ENCODE data around the gene CPT2. TPM values are rescaled to one million over a fixed set of nuclear protein-coding genes. Genes with fewer than 3 reads are reported as not detected.

CPT2 gene
- 8.7 TPM in 2 replicates for total RNA-seq

DNA sequence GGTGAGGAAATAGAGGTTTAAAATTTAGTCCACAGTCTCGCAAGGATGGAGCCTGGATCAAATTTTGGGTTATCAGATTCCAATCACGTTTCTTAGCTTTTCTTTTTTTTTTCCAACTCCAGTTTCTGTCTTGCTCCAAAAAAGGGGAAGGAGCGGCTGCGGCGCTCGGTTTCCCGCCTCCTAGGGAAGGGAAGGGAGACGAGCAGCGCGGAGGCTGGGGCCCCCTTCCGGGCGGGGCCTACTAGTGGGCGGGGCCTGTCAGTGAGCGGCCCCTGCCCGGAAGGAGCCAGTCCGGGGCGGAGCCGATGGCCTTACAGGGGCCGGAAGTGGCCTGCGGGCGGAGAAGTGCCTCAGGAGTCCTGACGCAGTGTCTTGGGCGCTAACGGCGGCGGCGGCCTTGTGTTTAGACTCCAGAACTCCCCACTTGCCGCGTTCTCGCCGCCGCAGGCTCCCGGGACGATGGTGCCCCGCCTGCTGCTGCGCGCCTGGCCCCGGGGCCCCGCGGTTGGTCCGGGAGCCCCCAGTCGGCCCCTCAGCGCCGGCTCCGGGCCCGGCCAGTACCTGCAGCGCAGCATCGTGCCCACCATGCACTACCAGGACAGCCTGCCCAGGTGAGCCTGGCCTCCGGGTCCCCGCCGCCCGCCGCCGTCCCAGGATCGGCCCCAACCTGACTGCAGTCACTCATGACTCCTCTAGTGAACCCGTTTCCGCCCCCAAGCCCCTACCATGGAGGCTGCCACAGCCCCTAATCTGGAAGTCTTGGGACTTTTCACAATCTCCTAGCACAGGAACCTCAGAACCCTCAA lies at the start of gene CPT2:
Gene CPT2, plus strand, starts transcription at position 340 of the 806 bp plus-strand sequence. Its CDS starts 120 bp downstream, at position 460.
- peak; percentile 74 to 88 for DNase-seq (ENCODE audit: low read depth in 2 of 2)

DNA sequence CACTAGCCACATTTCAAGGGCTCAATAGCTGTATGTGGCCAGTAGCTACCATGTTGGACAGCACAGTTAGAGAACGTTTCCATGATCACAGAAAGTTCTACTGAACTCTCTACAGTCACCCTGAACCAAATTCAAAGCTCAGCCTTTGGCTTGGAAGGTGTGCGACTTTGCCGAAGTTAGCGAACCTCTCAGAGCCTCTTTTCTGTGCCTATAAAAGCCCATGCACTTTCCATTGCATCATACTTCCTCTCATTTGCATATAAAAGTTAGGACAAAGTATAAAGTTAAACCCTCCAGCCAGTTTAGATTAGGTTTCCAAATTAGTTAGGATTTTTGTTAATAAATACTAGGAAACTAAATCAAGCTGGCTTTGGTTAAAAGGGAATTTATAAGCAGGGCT lies 49.5 kb upstream of the CPT2 start:
- no peak for DNase-seq (ENCODE audit: low read depth in 2 of 2)

- peak in 1 of 2 donors; percentile 39 for DNase-seq (ENCODE audit: low read depth in 2 of 2)
Measured at GRCh38 chr1:53148123-53148522, 48.5 kb upstream of the CPT2 start.

DNA sequence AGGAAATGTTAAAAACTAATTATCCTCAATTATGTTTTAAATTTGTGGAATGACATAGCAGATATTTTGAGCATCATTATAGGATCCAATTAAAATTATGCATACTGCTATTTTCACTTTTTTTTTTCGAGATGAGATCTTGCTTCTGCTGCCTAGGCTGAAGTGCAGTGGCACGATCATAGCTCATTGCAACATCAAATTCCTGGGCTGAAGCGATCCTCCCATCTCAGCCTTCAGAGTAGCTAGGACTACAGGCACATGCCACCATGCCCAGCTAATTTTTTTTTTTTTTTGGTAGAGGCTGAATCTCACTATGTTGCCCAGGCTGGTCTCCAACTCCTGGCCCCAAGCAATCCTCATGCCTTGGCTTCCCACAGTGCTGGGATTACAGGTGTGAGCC lies 42.9 kb upstream of the CPT2 start:
- DNase-seq (ENCODE audit: low read depth in 2 of 2), result no peak

GRCh38 chr1:53154859-53155438 lies 41.7 kb upstream of the CPT2 start:
- no peak for DNase-seq (ENCODE audit: low read depth in 2 of 2)

DNA sequence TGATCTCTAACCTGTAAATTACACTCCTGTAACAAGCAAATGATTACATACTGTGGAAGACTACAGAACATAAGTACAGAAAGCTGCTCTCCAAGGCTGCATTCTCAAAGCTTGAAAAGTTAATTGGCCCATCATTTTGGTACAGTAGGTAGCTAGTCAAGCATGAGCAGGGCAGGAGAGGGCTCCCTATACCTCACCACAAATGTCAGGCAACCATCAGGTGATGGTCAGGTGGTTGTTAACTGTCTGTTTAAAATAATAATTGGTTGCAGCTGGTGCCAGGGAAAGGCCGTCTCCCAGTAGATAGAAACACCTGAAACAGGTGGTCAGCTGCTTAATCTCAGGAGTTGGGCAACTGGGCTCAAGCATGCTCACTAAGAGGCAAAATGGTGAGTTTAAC lies 41.1 kb upstream of the CPT2 start:
- DNase-seq (ENCODE audit: low read depth in 2 of 2), result no peak

GRCh38 chr1:53155945-53156344 lies 40.7 kb upstream of the CPT2 start:
- no peak for DNase-seq (ENCODE audit: low read depth in 2 of 2)

DNA sequence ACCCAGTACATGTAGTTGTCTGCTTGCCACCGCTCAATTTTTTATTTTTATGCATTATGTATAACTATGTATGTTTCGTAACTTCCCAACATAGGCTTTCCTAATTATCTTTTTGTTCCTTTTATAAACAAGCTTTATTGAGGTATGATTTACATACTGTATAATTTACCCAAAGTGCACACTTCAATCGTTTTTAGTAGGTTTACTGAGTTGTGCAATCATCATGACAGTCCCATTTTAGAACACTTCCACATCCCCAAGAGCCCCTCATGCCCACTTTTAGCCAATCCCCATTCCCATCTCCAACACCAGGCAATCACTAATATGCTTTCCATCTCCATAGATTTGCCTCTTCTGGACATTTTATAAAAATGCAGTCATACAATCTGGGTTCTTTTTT lies 39.8 kb upstream of the CPT2 start:
- DNase-seq (ENCODE audit: low read depth in 2 of 2), result no peak

DNA sequence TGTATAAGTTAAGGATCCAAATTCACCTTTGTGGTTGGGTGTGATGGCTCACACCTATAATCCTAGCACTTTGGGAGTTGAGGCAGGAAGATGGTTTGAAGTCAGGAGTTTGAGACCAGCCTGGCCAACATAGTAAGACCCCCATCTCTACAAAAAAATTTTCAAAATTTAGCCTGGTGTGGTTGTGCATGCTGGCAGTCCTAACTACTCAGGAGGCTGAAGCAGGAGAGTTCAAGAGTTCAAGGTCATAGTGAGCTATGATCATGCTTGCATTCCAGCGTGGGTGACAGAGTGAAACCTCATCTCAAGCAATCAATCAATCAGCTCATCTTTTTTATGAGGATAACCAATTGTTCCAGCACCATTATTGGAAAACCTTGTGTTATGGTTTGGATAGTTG lies 37.7 kb upstream of the CPT2 start:
- no peak for DNase-seq (ENCODE audit: low read depth in 2 of 2)

- DNase-seq (ENCODE audit: low read depth in 2 of 2), result no peak
Measured at GRCh38 chr1:53160924-53161378, 35.7 kb upstream of the CPT2 start.

- no peak for DNase-seq (ENCODE audit: low read depth in 2 of 2)
Measured at GRCh38 chr1:53162621-53163020, 34.0 kb upstream of the CPT2 start.

GRCh38 chr1:53163291-53163768 lies 33.3 kb upstream of the CPT2 start:
- DNase-seq (ENCODE audit: low read depth in 2 of 2), result no peak

GRCh38 chr1:53165408-53165961 lies 31.1 kb upstream of the CPT2 start:
- no peak for DNase-seq (ENCODE audit: low read depth in 2 of 2)

DNA sequence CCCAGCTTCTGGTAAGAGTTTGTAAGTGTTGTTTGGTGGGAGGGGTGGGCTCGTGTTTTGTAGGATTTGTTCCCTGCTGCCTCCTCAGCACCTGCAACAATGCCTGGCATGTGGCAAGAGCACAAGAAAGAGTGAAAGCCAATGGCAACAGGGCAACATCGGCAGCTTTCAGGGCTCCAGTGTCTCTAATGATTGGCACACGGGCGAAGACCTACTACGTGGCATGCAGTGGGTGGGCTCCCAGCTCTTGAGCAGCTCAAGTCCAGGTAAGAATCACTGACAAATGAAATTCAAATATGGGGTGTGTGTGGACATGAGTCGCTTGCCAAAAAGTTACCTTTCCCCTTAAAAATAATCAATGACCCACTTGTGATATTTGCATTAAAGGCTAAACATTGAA lies 30.3 kb upstream of the CPT2 start:
- DNase-seq (ENCODE audit: low read depth in 2 of 2), result no peak

- DNase-seq (ENCODE audit: low read depth in 2 of 2), result no peak
Measured at GRCh38 chr1:53166912-53167311, 29.7 kb upstream of the CPT2 start.

DNA sequence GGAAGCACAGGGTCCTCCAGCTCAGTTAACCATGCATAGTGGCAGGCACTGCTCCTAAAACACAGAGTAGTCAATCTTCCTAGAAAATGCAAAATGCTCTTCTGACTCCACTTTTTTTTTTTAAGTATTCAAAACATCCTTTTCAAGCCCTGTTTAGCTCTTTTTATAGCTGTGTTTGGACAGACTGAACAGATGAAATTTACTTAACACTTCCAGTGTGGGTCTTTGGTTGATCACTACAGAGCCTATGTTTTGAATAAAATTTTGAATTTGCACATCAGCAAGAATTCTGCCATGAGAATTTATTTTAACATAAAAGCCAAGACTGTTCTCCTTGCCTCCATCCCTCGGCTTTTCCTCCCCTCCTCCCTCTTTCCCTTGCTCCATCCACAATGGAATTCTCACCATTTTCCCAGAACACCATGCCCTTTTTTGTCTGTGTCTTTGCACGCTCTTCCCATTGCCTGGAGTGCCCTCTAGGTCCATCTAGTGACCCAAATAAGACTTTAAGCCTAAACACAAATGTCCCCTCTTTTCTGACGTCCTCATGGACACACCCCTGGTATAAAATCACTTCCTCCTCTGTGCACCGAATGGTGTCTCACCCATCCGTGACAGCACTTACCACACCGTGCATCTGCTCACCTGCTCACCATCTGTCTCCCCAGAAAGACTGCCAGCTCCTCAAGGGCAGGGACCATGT lies 24.0 kb upstream of the CPT2 start:
- peak in 1 of 2 donors; percentile 40 for DNase-seq (ENCODE audit: low read depth in 2 of 2)

DNA sequence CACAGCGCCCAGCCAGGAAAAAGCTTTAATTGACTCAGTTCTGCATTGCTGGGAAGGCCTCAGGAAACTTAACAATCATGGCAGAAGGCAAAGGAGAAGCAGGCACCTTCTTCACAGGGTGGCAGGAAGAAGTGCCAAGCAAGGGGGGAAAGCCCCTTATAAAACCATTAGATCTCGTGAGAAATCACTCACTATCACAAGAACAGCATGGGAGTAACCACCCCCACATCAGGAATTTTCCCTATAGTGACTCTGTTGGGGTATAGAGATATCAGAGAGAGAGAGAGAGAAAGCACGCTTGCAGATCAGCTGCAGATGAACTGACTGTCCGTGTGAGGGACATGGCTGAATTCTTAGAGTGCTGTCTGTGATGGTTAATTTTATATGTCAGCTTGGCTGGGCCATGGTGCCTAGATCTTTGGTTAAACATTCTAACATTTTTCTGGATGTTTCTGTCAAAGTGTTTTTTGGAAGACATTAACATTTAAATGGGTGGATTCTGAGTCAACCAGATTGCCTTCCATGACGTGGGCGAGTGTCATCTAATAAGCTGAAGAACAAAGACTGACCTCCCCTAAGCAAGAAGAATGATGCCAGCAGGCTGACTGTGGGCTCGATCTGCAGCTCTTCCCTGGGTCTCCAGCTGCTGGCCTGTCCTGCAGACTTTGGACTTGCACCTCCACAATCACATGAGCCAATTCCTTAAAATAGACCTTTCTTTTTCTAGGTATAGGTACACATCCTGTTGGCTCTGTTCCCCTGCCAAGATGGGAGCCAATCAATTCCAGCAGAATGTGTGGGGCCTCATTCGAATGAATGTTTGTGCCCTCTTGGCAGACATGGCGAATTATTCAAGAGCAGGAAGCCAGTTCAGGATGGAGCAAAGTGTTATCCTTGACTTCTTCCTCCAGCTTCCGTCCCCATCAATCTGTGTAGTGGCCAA lies 21.4 kb upstream of the CPT2 start:
- DNase-seq (ENCODE audit: low read depth in 2 of 2), result no peak

GRCh38 chr1:53176452-53177208 lies 20.0 kb upstream of the CPT2 start:
- peak in 1 of 2 donors; percentile 16 for DNase-seq (ENCODE audit: low read depth in 2 of 2)

DNA sequence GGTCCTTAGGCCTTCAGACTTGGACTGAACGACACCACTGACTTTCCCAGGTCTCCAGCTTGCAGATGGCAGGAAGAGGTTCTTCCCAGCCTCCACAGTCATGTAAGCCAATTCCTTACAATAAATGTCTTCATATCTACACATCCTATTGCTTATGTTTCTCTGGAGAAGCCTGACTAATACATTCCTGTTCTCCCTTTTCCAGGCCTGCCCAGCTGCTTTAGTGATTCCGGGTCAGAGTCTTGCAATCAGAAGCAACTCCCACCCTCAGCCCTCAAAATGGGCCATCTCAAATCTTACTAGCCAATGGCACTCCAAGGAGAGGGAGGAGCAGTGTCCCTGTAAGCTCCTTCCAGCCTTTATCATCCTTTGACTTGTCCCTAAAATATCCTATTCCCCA lies 16.4 kb upstream of the CPT2 start:
- DNase-seq (ENCODE audit: low read depth in 2 of 2), result no peak

DNA sequence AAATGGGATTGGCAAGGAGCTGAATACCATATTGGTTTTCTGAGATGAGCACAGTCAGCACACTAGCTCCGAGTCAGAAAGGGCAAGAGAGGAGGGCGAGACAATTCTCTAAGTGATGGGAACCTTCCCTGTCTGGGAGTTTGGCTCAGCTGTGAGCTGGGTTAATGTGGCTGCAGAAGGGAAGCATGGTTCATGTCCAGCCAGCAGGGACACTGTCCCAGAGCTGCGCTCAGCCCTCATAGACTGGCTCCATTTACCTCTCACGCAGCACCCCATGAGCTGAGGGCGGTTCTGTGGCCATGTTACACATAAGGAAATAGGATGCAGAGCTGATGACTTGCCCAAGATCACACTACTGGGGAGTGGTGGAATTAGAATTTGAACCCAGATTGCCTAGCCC lies 15.7 kb upstream of the CPT2 start:
- DNase-seq (ENCODE audit: low read depth in 2 of 2), result no peak

Measured in lung microvascular endothelial cell (primary cell).